Heart left ventricle (tissue), 16 donors: ENCODE results near the gene RET. TPM values are rescaled to one million over a fixed set of nuclear protein-coding genes. Genes with fewer than 3 reads are reported as not detected.

Source experiments
- ATAC-seq, 4 donors: fragments of 200-7000 bp; cut with Tn5 transposase; one replicate each; pipeline ENCODE4 v1.9.1; 2020 to 2022; ENCODE audit warnings: moderate library complexity in 4 of 4, mild to moderate bottlenecking in 3 of 4, moderate number of reproducible peaks in 1 of 4
- DNase-seq, 5 donors: peaks; one replicate each; pipeline ENCODE4 v3.0.0-alpha.2; 2020
- H3K27ac ChIP-seq, 12 donors: fragments of 200-600 bp; sonication (generic) in 4 of 12; one replicate each; pipeline versions ENCODE4 v1.5.0 to v1.8.0; 2016 to 2022; ENCODE audit warnings: mild to moderate bottlenecking in 2 of 12
- H3K27me3 ChIP-seq, 9 donors: fragments of 200-600 bp; sonication (generic) in 2 of 9; one replicate each; pipeline versions ENCODE4 v1.5.1 to v1.8.0; 2016 to 2022; ENCODE audit warnings: mild to moderate bottlenecking in 3 of 9
- H3K36me3 ChIP-seq, 9 donors: fragments of 200-600 bp; sonication (generic) in 2 of 9; one replicate each; pipeline versions ENCODE4 v1.5.0 to v1.8.0; 2018 to 2022; ENCODE audit warnings: mild to moderate bottlenecking in 2 of 9
- H3K4me1 ChIP-seq, 12 donors: fragments of 200-600 bp; sonication (generic) in 4 of 12; one replicate each; pipeline versions ENCODE4 v1.5.0 to v1.8.0; 2016 to 2022; ENCODE audit warnings: mild to moderate bottlenecking in 3 of 12
- H3K4me3 ChIP-seq, 12 donors: fragments of 200-600 bp; sonication (generic) in 4 of 12; one replicate each; pipeline versions ENCODE4 v1.5.0 to v1.8.0; 2017 to 2022; ENCODE audit warnings: mild to moderate bottlenecking in 9 of 12, moderate library complexity in 4 of 12
- H3K9me3 ChIP-seq, 12 donors: fragments of 200-600 bp; sonication (generic) in 4 of 12; one replicate each; pipeline versions ENCODE4 v1.5.0 to v1.8.0; 2016 to 2022; ENCODE audit warnings: mild to moderate bottlenecking in 1 of 12
- CTCF ChIP-seq, 12 donors: fragments of 200-600 bp; sonication (generic) in 4 of 12; IDR thresholded peaks; one replicate each; pipeline versions ENCODE4 v1.5.0 to v1.8.0; 2018 to 2022; ENCODE audit warnings: antibody characterized with exemption in 12 of 12, mild to moderate bottlenecking in 5 of 12
- POLR2A ChIP-seq, 2 donors: fragments of 450-650 bp; IDR thresholded peaks; one replicate each; pipeline ENCODE4 v1.6.1; 2017; ENCODE audit warnings: antibody characterized with exemption in 2 of 2, mild to moderate bottlenecking in 2 of 2, moderate library complexity in 2 of 2
- whole genome bisulfite sequencing, 4 donors: extraction: QIAGEN DNeasy Blood & Tissue Kit in 2 of 4; methylation state at CpG; one replicate each; pipeline versions ENCODE4 v1.1.5 to v1.1.7; 2013 to 2018; 5-methylcytosine and 5-hydroxymethylcytosine counted together
- intact Hi-C, 10 donors: fragments of 100-400 bp; cut with DNase I; formaldehyde crosslinking; loops; one replicate each; pipeline versions ENCODE4 v1.11.1 to v1.14.2; 2022
- polyA plus RNA-seq, 2 donors: library from polyadenylated mRNA; stranded (reverse); fragments of 200-250 nt; gene quantifications; one replicate each; pipeline ENCODE4 v1.2.3, GENCODE V29; 2013
- total RNA-seq, 9 donors: library from RNA; depleted of rRNA in 2 of 9; stranded (reverse); fragments of >200 nt in 2 of 9; fragmentation: NEBNext Ultra II Directional in 3 of 9; extraction: Animal tissue kit (Norgen Biotek cat#: 25700) in 3 of 9; gene quantifications; one replicate each; pipeline versions ENCODE4 v1.1.0 to v1.2.4, GENCODE V29; 2016 to 2023
- donor health status: ischemic (EF 13 %, LVEDD 7.1; RV severe dilation, severe dysfunction).
- donor health status: healthy with polysubstance abuse.
- donor health status: DM: no; HTN: yes; CAD: no.
- donor health status: DM: no; HTN: no; CAD: no.
- donor health status: ischemic (EF 25% LVEDD 6.9; RV normal size, moderate dysfunction).
- donor health status: ischemic (EF 25% LVEDD 5.7; RV mildly dilated, moderate dysfunction).
- donor health status: healthy.
- donor health status: DM: yes; HTN: yes; CAD: no.
- donor health status: ischemic (EF 35%, LVEDD 5.7; RV mildly dilated, moderate dysfunction).
- donor health status: nonischemic (EF 11% LVEDD 7.7; RV severe dilation, severe dysfunction).
- donor health status: DM: yes; HTN: yes; CAD: no.
- donor health status: PGD.
- donor health status: ischemic (EF 29% LVEDD 5.4; RV normal size, mild dysfunction).
- donor health status: nonischemic (EF 23%, LVEDD 6.1; RV moderate dilation, normal function).

The RET gene
- total and polyA plus RNA-seq, 11 donors = 0.12 to 3.3 (median 0.66) TPM

- H3K27ac ChIP-seq = no peak overlapping the region
- TF ChIP-seq POLR2A (IDR thresholded peaks at IDR 0.05) (no peak), CTCF (IDR thresholded peaks at IDR 0.05) (no peak)
- peaks cover 0 to 33% (median 0%) of the 10 kb centered on the region in 9 donors for H3K27me3 ChIP-seq
- no peak for ATAC-seq
- no peaks in the 10 kb centered on the region for H3K9me3 ChIP-seq
- H3K4me3 ChIP-seq = no peak overlapping the region
- intact Hi-C loops = no loop called here
- peaks cover 0 to 7% (median 0%) of the 10 kb centered on the region in 12 donors for H3K4me1 ChIP-seq
- H3K36me3 ChIP-seq = no peaks in the 10 kb centered on the region
- peak in 2 of 5 donors; percentile 7 to 32 for DNase-seq
- WGBS, 4 donors = 45 to 63% (median 56%) methylated on average over 4 to 7 of the region's 7 CpGs
These were observed 19.6 kb upstream of the RET start for GRCh38 chr10:43057231-43057711.

- WGBS, 4 donors = 82 to 86% (median 84%) methylated on average over 9 of the region's 9 CpGs
- DNase-seq (peak in 3 of 5 donors; percentile 5 to 31 (median 13)), ATAC-seq (no peak)
- peaks cover 0 to 33% (median 0%) of the 10 kb centered on the region in 9 donors for H3K27me3 ChIP-seq
- no peak overlapping the region for H3K4me3 ChIP-seq
- peaks cover 0 to 7% (median 0%) of the 10 kb centered on the region in 12 donors for H3K4me1 ChIP-seq
- intact Hi-C loops = no loop called here
- H3K27ac ChIP-seq = no peak overlapping the region
- no peak for TF ChIP-seq CTCF (IDR thresholded peaks at IDR 0.05)
- TF ChIP-seq POLR2A (IDR thresholded peaks at IDR 0.05) = no peak
- H3K36me3 ChIP-seq = no peaks in the 10 kb centered on the region
- no peaks in the 10 kb centered on the region for H3K9me3 ChIP-seq
These were observed 19.0 kb upstream of the RET start for GRCh38 chr10:43057831-43058340.

- Histone ChIP-seq H3K27ac (no peak overlapping the region), H3K27me3 (peaks cover 0 to 30% (median 0%) of the 10 kb centered on the region in 9 donors), H3K4me1 (peaks cover 0 to 7% (median 0%) of the 10 kb centered on the region in 12 donors), H3K36me3 (no peaks in the 10 kb centered on the region), H3K9me3 (no peaks in the 10 kb centered on the region), H3K4me3 (no peak overlapping the region)
- intact Hi-C loops = no loop called here
- TF ChIP-seq POLR2A (IDR thresholded peaks at IDR 0.05) (no peak), CTCF (IDR thresholded peaks at IDR 0.05) (no peak)
- WGBS, 4 donors = 88 to 93% (median 88%) methylated on average over 8 to 13 of the region's 13 CpGs
- ATAC-seq (no peak), DNase-seq (peak in 3 of 5 donors; percentile 13 to 37 (median 17))
These were observed 18.0 kb upstream of the RET start for GRCh38 chr10:43058716-43059335.

- TF ChIP-seq CTCF (IDR thresholded peaks at IDR 0.05) (no peak), POLR2A (IDR thresholded peaks at IDR 0.05) (no peak)
- no peak overlapping the region for H3K27ac ChIP-seq
- intact Hi-C loops = no loop called here
- DNase-seq (peak in 2 of 5 donors; percentile 12 to 30), ATAC-seq (no peak)
- H3K4me1 ChIP-seq = peaks cover 0 to 7% (median 0%) of the 10 kb centered on the region in 12 donors
- peaks cover 0 to 30% (median 0%) of the 10 kb centered on the region in 9 donors for H3K27me3 ChIP-seq
- H3K9me3 ChIP-seq = no peaks in the 10 kb centered on the region
- no peak overlapping the region for H3K4me3 ChIP-seq
- WGBS, 4 donors = 68 to 79% (median 70%) methylated on average over 5 to 6 of the region's 6 CpGs
- H3K36me3 ChIP-seq = no peaks in the 10 kb centered on the region
These were observed 17.5 kb upstream of the RET start for GRCh38 chr10:43059336-43059720.
